Stimulated activated CD4-positive, alpha-beta T cell treated with anti-CD3 and anti-CD28 coated beads, Interleukin-1b, Interleukin-23, amount 100 ng/mL, for 24 hours (primary cell): ENCODE measurements around the gene SWSAP1.

Source experiments
- DNase-seq, 4 experiments: peaks; one replicate each; pipeline ENCODE4 v3.0.0-alpha.2; 2020; ENCODE audit warnings: low read depth in 4 of 4, low spot score in 1 of 4

The SWSAP1 gene

GRCh38 chr19:11355160-11356073 lies 19.0 kb upstream of the SWSAP1 start, which contains the start of gene PLPPR2:
PLPPR2 (plus strand) TSS chr19:11355432; CDS start chr19:11357674, 2,242 bp downstream.
- DNase-seq = peak; percentile 59 to 85 (median 72)

GRCh38 chr19:11356074-11356397 lies 18.4 kb upstream of the SWSAP1 start:
- no peak for DNase-seq

GRCh38 chr19:11356676-11357550 lies 17.6 kb upstream of the SWSAP1 start:
- DNase-seq = no peak

- no peak for DNase-seq
These were observed 15.0 kb upstream of the SWSAP1 start for GRCh38 chr19:11359421-11359820.

- DNase-seq = no peak
These were observed 13.3 kb upstream of the SWSAP1 start for GRCh38 chr19:11361037-11361770.

- no peak for DNase-seq
These were observed 12.4 kb upstream of the SWSAP1 start for GRCh38 chr19:11361771-11362731.

GRCh38 chr19:11363881-11364280 lies 10.6 kb upstream of the SWSAP1 start:
- no peak for DNase-seq

- DNase-seq = no peak
These were observed 10.1 kb upstream of the SWSAP1 start for GRCh38 chr19:11364296-11364904.

- no peak for DNase-seq
These were observed 9.5 kb upstream of the SWSAP1 start for GRCh38 chr19:11364935-11365334.

- no peak for DNase-seq
These were observed 8.8 kb upstream of the SWSAP1 start for GRCh38 chr19:11365557-11366117.

GRCh38 chr19:11367528-11367927 lies 6.9 kb upstream of the SWSAP1 start:
- DNase-seq = no peak

- no peak for DNase-seq
These were observed 3.7 kb upstream of the SWSAP1 start for GRCh38 chr19:11370744-11371143.

GRCh38 chr19:11373166-11373884 lies 1.1 kb upstream of the SWSAP1 start:
- no peak for DNase-seq

- DNase-seq = no peak
These were observed 507 bp upstream of the SWSAP1 start for GRCh38 chr19:11373885-11374432.

- DNase-seq = peak in 2 of 4 experiments; percentile 40 to 61
These were observed 880 bp downstream of the SWSAP1 start for GRCh38 chr19:11375143-11375948.

- no peak for DNase-seq
These were observed 2.8 kb downstream of the SWSAP1 start for GRCh38 chr19:11377237-11377636.

- DNase-seq = no peak
These were observed 3.3 kb downstream of the SWSAP1 start for GRCh38 chr19:11377756-11378155.
